GDM1 (cell line): ENCODE measurements around the gene DAP3.
"Not testable (repeated sequence)": the region's sequence is repeated elsewhere in the genome, so short reads cannot be mapped to it uniquely, and the experiment has no call there.

Experiments used
- DNase-seq: peaks from one replicate; lab custom pipeline; 2025; lab: John Stamatoyannopoulos, UW

The DAP3 gene

DNA sequence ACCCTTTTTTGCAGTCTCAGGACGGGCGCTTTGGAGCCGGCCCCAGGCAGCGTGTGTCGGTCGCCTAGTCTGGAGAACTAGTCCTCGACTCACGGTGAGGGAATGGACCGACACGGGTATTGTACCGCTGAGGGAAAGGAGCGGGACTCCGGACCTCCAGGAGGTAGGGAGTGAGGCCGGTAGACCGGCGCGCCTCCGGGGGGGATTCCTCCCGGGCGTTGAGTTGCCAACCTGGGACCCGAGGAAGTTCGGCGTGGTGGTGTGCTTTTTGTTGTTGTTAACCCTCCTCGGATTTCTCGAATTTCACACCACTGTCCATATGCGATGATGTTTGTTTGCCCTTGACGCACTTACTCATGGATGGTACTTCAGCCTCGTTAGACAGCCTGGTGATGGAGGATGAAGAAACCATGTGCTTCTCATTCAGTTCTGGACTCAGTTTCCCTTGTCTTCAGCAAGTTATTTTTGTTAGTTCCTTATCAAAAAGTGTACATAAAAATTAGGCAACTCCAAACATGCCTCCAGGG lies at the start of gene DAP3:
TSS of gene DAP3 (plus strand) at position 11 of the 527 bp plus-strand sequence. CDS start 20,689 bp downstream, outside the sequence.
- DNase-seq = not testable (repeated sequence)

DNA sequence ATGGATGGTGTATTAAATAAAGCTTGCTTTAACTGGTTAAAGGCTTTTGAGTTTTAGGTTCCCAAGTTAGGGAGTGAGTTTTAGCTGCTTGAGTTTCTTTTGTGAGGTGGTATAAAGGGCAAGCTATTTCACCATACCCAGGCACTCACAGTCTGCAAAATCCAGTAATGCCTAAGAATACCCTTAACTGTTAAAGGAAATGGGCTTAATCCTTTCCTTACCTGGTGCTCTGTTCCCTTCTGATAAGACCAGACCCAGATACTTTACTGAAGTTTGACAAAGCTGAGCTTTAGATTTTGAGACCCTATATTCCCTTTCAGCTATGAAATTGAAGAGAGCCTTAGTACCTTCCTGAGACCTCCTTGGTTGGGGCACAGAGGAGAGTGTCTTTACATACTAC lies 48.5 kb upstream of the DAP3 start:
- DNase-seq = no peak

DNA sequence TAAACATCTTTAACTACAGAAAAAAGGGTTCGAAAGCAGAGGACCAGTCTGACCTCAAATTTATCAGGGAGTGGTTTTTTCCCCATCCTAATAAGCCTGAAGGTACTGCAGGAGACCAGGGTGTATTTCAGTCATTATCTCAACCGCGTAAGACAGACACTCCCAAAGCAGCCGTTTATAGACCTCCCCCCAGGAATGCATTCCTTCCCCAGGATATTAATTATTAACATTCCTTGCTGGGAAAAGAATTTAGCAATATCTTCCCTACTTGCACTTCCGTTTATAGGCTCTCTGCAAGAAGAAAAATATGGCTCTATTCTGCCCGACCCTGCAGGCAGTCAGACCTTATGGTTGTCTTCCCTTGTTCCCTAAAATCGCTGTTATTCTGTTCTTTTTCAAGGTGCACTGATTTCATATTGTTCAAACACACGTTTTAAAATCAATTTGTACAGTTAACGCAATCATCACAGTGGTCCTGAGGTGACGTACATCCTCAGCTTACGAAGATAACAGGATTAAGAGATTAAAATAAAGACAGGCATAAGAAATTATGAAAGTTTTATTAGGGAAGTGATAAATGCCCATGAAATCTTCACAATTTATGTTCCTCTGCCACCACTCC lies 46.2 kb upstream of the DAP3 start:
- DNase-seq = not testable (repeated sequence)

DNA sequence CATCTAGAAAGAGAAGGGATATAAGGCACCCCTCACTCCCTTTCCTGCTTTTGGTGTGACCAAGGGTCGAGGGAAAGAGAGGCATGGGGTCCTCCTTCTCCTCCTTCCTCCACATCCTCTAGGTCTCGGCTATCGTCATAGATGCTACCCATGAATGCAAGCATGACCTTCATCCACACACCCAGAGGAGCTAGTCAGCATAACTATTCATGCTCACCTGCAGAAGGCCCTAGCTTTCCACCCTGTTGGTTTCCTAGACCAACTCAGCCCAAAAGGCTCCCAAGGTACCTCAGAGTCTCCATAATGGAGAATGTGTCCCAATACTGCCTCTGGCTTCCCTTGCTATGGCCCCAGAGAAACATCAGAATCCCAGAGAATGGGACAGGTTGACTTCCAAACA lies 45.7 kb upstream of the DAP3 start:
- DNase-seq = no peak

DNA sequence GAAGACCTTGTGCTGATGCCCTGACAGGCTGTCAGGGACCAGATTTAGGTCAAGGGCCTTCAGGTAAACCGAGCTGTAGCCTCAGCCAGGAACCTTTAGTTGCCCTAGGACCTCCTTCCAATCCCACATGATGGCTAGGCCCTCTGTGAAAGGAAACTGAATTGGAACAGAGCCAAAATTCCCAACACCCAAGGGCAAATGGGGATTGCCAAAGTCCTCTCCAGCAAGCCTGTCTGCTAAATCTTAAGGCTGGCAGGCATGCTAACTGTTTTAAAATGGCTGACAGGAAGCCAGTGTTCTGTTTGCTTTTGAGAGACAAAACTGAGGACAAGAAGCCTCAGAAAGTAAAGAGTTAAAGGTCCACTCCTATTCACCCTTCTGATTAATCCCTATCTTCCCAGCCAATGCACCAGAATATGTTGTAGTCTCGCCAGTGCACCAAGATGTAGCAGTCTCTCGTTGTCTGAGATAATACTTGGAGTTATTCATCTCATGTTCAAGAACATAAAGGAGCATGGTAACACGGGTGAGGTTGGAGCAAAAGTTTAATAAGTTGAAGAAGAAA lies 43.8 kb upstream of the DAP3 start:
- no peak for DNase-seq

DNA sequence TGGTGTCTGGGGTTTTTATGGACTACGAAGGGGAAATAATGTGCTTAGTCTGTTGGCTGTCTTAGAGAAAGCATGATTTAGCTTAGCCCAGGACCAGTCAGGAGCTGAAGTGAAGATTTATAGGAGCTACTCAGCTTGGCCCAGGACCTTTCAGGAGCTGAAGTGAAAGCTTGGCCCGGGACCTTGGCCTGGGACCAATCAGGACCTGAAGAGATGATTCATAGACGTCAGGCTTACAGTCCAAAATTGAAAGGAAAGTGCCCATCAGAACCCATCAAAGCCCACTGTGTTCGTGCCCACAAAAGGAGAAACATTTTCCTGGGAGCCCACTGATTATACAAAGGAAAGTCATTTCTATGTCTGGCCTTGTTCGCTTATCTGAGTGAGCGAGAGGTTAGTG lies 43.2 kb upstream of the DAP3 start:
- DNase-seq = no peak

DNA sequence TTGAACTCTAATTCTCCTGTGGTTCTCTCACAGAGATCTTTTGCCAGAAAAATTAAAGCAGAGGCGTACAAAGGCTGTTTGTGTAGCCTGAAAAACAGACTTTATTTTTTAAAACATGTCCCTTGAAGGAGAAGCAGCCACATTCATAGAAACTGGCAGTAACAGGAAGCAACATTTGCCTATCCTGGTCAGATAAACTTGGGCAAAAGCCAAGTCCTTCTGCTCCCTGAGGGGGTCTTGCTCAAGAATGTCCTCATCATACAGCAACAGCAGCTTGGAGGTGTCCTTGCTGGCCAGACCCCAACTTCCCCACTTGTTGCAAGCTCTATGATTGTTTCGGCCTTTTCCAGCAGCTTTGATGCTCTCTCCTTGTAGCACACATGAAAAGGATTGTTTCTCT lies 42.6 kb upstream of the DAP3 start:
- DNase-seq = no peak

DNA sequence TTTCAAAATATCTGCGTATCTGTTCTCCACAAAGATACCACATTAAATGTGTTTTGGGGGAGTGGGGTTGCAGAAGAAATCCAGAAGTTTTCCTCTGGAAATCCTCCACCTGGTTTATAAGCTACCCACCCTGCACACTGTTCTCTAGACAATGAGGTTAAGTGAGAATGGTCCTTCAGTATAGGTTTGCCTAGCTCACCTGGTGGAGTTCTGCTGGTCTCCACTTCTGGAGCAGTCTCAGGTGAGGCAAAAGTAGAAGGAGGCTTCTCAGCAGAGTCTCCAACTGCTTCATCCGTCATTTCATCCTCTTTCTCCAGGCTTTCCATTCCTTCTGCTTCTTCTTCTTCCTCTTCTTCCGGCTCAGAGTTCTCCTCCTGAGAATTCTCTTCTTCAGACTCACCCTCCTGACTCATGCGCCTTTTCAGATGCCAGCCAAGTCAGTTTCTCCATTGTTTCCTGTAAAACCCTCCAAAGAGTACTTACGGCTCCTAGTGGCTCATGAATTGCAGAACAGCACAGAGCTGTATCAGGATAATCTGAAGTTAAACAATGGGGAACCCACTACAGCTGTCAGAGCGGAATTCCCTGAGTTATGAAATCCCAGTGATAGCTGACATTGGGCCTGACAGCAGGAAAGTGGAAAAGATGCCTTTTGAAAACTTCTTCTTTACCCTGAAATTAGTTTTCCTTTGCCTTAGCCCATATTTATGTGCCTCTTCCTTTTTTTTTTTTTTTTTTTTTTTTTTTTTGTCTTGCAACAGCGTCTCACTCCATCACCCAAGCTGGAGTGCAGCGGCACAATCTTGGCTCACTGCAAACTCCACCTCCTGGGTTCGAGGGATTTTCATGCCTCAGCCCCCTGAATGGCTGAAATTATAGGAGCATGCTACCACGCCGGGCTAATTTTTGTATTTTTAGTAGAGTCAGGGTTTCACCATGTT lies 40.4 kb upstream of the DAP3 start:
- DNase-seq = no peak

DNA sequence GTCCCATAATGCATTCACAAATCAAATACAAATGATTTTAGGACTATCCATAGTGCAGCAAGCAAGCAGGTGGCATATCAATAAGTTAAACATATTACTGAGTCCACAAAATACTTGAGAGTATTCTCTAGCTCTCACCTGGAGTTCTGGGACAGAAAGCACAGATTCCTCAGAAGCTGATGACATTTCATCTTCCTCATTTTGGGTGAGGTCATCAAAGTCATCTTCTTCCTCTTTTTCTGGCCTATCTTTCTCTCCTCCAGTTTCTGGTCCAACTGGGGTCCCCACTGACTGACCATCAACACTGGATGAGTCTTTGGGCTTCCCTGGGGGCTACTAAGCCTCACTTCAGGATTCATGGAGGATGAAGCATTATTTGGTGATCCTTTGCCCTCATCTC lies 39.2 kb upstream of the DAP3 start:
- DNase-seq = no peak

DNA sequence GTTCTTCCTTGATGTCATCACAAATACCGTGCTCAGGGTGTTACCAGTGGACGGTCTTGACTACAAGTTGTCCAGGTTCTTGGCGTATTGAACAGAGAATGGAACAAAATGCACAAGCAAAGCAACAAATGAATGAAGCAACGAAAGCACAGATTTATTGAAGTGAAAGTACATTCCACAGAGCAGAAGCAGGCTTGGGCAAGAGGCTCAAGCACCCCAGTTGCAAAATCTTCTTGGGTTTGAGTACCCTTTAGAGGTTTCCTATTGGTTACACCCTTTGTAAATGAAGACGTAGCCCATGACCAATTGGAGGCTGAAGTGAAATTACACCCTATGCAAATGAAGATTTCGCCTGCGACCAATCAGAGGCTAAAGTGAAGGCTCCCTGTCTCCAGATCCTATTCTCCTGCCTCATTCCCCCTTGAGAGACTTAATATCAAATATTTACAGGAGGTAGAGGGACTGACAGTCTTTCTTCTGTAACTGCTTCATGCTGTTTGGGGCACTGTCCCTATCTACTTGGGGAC lies 38.6 kb upstream of the DAP3 start:
- no peak for DNase-seq

DNA sequence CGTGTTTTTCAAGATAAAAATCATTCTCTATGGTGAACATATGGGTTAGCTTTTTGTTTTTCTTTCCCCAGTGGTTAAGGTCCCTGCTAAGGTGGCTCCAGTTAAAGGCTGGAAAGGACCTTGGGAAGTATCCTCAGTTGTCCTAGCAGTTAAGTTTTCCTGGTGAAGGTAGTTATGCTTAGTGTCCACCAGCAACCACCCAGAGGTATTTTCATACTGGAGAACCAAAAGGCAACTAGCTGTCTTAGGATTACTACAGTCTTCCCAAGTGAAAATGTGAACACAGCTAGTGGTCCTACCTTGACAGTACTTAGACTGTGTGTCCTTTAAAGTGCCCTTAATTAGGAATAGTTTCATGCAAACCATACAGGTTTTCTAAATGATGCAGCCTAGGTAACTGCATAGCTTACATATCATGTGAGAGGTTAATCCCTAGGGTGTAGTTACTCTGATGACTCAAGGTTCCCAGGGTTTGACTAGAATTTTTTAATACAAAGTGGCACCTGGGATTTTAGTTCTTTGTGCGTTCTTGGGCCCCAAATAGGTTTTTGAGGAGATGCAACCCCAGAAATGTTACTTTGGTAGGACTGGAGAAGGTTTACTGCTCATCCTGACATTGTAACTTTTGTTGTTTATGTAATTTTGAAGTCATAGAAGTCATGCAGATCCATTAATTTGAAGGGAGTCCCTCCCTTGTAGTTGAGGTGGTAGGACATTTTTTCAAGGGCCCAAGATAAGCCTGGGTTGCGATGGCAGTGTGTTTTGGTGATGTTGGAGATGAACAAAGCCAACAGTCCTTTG lies 36.8 kb upstream of the DAP3 start:
- DNase-seq = no peak

DNA sequence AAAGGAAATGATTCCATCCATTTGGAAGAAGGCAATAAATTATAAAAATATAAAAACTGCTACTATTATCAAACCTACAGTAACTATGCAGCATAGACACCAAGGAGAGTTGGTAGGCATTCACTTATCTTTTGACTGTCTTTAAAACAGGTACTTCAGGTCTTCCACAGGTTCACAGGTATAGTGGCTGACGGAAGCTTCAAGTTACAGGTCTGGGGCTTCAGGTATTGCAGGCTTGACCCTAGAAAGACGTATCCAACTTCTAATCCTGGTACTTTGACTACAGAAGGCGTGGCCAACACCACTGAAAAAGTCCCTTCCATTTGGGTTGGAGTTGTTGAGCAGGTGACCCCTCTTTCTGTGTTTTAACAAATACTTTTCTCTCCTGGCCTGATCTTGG lies 35.9 kb upstream of the DAP3 start:
- DNase-seq = no peak

DNA sequence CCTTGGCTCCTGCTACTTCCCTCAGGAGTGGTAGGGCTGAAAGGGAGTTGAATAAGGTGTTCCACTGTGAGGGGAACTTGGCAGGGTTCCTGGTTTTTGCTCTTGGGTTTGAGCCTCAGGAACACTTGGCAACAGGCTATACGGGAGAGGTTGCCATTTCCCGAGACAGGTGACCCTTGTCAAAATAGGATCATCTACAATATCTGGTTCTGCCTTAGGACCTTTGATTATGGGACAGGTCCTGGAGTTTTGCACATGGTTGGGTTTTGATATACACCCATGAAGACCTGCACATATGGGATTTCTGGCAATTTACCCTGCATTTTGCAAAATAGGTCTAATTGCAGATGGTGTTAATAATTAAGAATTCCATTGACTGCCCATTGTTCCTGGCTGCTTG lies 31.4 kb upstream of the DAP3 start:
- DNase-seq = no peak

DNA sequence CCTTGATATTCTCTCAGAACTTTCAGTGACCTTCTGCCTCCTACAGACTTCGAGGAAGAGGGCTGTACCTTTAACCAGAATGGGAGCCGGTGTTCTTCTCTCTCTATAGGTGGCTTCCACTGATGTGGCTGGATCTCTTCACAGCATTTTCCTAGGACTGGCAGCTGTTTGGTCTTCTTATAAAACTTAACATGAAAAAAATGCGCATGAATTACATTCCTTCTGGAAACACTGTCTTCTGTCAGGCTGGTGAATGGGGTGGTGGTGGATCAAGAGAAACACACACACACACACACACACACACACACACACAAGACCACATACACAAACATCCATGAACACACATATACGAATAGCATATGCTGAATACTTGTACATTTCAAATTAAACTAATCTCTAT lies 27.7 kb upstream of the DAP3 start:
- not testable (repeated sequence) for DNase-seq

DNA sequence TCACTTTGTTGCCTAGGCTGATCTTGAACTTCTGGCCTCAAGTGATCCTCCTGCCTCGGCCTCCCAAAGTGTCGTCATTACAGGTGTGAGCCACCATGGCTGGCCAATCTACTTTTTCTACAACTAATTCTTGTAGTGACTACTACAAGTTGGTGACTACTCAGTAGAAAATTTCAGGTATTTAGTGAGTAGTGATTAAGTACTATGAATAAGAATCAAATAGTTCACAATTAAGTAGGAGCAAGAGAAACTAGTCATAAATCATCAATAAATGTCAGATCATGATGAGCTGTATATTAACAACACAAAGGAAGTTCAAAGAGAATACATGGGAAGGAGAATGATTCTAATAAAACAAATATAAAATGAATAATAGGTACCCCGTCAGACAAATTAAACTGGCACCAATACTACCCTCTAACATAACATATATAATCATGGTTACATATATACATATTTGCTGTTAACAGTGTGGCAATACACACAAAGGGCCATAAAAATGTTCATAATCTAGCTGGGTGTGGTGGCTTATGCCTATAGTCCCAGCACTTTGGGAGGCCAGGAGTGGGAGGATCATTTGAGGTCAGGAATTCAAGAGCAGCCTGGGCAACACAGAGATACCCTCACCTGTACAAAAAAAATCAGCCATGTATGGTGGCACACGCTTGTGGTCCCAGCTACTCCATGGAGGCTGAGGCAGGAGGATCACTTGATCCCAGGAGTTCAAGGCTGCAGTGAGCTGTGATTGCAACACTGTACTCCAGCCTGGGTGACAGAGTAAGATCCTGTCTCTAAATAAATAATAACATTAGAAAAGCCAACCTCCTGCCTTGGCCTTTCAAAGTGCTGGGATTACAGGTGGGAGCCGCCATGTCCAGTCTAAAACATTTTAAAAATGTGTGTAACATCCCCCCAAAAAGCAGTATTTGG lies 19.4 kb upstream of the DAP3 start:
- no peak for DNase-seq

DNA sequence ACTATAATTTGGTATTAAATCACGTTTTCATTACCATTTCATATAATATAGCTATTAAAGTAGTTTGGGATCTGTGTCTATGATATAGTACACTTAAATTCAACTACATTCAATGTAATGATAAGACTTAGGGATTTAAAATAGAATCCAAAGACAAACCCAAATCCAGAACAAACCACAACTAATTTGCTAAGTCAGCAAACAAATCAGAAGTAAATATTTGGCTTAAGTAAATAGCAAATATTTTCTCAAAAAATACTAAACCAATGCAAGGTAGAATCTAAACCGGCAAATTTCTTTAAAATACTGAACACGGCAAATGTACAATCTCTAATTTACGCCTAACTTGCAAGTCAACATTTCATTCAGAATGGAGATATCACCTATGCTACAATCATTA lies 17.1 kb upstream of the DAP3 start:
- no peak for DNase-seq

DNA sequence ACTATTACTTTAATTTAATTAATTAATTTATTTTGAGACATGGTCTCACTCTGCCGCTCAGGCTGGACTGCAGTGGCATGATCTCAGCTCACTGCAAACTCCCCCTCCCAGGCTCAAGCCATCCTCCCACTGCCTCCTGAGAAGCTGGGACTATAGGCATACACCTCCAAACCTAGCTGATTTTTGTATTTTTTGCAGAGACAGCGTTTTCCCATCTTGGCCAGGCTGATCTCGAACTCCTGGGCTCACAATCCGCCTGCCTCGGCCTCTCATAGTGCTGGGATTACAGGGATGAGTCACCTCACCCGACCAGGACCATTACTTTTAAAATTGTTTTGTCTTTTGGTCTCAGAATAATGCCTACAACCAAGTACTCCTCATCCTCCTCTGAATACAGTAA lies 15.9 kb upstream of the DAP3 start:
- DNase-seq = no peak

DNA sequence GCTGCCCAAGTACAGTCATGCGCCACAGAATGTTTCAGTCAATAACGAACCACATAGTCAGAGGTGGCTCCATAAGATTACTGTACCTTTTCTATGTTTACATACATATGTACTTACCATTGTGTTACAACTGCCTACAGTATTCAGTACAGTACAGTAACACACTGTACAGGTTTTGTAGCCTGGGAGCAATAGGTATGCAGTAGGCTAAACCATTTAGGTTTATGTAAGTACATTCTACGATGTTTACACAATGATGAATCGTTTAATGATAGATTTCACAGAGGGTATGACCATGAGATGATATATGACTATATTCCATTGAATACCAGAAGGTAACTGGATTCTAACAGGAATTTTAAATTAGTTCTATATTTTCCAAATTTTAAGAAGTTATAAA lies 10.9 kb upstream of the DAP3 start:
- no peak for DNase-seq

DNA sequence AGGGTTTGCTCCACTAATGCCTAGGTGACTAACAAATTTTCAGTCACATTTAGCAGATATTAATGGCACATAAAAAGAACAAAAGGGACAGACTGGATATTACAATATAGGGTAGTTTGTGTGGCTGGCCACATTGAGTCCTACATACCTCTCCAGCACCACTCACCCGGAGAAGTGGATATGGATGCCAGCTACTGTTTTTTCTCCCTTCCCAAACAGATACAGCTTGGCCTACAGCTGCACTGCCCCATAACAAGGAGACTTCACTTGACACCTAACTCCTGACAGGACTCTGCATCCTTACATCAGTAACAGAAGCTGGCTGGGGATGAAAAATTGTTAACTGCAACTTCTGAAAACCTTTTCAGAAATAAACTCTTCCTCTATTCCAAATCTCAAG lies 9.9 kb upstream of the DAP3 start:
- DNase-seq = not testable (repeated sequence)

DNA sequence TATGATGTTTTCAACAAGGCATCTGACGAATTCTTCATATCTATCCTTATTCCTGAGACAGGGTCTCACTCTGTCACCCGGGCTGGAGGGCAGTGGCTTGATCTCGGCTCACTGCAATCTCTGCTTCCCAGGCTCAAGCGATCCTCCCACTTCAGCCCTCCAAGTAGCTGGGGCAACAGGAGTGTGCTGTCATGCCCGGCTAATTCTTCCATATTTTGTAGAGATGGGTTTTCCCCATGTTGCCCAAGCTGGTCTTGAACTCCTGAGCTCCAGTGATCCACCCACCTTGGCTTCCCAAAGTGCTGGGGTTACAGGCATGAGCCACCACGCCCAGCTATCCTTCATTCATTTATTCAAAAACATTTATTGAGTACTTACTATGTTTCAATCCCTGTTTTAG lies 8.4 kb upstream of the DAP3 start:
- no peak for DNase-seq

DNA sequence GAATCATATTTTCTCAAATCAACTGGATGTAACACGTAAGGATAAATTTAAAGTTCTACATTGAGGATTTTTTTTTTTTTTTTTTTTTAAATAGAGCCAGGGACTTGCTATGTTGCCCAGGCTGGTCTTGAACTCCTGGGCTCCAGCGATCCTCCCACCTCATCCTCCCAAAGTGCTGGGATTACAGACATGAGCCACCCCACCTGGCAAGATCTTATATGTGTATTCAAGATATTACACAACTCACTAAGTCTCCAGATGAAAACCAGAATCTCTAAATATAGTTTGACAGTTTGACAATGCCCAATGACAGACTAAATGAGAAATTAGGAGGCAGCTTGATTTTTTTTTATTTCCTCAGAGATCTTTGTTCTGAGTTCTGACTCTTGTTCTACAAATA lies 7.1 kb upstream of the DAP3 start:
- no peak for DNase-seq
